Measurements from ENCODE around the gene DAAM1.

Gene DAAM1

DNA sequence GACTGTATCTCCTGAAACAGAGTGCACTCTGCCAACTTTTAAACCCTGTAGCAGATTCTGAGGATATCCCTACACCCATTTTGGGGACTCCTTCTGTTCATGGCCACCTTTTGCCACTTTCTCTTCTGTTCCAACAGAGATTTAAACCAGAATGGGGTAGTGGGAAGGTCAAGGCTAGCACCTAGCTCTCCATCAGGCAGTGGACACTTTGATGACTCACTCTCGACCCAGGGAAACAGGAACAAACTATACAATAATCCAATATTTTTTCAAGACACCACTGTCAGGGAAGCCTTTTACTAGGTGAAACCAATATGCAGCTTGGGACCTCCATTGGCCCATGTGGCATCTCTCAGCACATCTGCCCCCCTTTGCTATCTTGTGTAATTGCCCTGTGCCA is 103.6 kb downstream of the DAAM1 start:
- DNase-seq (ENCODE audit: low read depth) = no peak

DNA sequence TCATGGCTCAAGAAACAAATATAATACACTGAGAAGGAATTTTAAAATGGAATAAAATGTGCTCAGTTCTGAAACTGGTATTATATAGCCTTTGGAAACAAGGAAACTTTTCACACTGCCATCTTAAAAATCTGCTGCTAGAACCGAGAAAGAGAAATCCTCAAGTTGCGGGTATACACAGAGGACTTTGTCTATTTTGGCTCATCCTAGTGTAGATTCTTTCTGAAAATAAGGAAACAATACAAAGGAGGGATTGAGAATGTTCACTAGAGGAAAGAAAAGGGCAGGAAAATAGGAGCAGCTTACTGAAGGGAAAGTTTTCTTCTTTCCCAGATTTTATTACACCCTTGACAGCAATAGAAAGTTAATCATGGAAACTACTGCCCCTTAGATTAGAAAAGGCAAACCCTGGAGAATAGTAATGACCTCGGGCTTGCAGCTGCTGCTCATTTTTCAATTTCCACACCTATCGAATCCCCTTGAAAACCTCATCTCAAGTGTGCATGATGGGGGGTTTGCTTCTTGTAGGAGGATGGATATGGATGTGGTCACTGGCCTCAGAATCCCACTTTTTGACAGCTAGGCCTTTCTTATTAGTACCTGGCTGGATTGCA is 104.6 kb downstream of the DAAM1 start:
- no peak for DNase-seq (ENCODE audit: low read depth)

DNA sequence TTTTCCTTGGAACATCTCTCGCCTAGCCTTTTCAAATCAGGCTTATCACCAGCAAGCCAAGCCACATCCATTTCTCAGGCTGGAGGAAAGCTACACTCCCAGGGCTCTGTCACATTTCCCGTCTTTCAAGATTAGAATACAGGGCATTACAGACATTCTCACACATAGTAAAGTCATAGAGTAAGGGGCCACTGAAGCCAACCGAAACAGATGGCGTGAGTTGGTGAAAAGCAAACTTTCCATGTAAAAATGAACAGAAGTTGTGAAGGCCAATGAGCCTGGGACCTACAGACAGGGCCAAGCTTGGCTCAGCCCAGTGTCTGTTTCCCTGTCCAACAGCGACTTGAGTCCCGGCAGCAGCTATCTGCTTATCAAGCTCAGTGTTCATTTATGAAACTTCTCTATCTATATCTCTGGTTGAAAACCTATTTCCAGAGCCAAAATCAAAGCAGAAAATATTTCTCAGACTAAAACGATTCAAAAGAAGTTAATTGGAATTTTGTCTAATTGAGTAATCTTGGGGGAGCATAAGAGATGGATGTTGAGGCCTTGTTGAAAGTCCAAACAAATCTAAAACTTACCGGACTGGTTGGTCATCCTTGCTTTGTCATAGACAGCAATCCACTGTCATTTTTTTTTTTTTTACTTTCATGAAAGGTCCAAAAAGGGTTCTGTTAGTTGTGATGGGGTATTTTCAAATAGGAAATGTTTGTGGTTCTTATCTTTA is 105.6 kb downstream of the DAAM1 start:
- DNase-seq (ENCODE audit: low read depth) = no peak

DNA sequence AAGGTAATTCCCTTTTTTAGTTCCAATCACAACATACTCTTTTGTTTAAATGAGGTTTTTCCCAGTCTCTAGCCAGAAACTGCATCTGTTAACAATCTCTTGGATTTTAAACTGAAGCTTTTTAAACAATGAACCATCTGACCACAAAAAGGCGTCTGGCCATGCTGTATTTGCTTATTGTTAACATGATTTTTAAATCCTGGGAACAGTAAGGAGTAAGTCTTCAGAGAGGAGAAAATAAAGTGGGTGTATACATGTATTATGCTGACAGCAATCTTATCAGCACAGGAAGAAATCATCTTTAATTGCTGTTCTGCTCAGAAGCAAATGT is 106.2 kb downstream of the DAAM1 start:
- no peak for DNase-seq (ENCODE audit: low read depth)

DNA sequence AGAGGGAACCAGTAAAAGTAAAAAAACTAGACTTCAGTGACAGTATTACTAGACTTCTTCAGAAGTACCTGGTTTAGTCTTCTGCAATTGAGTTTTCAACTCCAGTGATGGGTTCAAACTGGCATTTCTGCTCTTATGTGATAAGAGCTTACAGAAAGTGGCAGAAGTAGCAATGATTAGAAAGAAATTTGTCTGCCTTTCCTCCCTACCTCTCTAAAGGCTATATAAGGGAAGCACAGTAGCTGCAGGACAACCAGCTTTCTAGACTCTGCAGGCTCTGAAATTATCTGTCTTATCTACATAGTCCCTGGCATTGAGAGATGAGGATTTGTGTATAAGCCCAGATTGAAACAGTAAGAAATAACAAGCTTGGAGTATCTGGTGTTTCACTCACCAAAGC is 107.5 kb downstream of the DAAM1 start:
- DNase-seq (ENCODE audit: low read depth) = no peak

DNA sequence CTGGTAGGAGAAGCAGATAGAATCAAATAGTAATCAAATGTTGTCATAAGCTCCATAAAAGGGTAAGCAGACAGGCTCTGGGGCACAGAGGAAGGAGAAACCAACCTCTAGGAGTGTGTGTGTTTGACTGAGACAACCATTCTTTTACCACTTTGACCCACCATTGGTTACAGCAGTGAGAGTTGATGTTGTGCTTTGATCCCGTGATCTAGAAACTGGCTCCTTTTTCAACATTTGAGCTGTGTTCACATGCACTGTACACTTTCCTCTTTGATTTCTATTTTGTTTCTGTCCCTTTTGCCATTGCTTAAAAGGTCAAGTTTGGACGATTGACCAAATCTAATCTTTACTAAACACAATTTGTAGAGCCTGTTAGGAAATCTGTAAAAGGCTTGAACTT is 108.0 kb downstream of the DAAM1 start:
- DNase-seq (ENCODE audit: low read depth) = no peak

DNA sequence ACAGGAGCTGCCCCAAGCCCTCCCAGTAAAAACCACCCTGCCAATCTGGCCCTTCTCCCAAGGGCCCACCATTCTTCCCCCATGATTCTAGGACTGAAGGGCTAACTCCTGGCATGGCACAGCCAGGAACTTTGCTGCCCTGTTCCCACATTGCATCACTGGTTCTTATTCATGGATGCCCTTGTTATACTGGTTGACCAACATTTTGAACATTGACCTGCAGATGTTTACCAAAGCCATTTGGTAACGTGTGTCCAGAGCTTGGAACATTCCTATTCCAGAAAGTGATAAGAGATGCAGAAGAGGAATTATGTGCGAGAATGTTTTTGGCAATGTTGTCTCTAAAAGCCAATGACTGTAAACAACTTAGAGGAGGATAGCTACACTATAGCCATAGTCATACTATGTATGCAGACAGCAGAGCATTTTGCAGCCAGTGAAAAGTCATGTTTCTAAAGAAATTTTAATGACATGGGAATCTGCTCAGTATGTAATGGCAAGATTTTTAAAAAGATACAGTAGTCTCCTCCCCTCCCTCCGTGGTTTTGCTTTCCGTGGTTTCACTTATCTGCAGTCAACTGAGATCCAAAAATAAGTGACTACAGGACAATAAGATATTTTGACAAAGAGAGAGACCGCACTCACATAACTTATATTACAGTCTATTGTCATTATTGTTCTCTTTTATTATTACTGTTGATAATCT is 108.8 kb downstream of the DAAM1 start:
- no peak for DNase-seq (ENCODE audit: low read depth)

DNA sequence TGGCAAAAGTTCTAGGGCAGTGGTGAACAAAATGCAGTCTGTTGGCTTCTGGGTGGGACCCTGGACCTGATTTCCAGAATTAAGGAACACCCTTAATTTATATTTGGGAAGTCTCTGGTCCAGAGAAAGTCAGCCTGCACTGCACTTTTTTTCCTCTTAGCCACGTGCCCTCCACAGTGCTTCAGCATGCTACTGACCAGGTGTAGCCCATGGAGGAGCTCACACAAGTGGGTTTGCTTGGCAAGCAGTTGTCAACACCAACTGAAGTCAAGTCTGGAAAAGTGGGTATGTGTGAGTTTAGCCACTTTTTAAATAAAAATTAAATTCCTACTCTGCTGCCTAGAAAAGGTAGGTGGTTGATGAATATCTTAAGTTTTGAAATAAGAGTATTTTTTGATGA is 111.3 kb downstream of the DAAM1 start:
- DNase-seq (ENCODE audit: low read depth) = no peak

DNA sequence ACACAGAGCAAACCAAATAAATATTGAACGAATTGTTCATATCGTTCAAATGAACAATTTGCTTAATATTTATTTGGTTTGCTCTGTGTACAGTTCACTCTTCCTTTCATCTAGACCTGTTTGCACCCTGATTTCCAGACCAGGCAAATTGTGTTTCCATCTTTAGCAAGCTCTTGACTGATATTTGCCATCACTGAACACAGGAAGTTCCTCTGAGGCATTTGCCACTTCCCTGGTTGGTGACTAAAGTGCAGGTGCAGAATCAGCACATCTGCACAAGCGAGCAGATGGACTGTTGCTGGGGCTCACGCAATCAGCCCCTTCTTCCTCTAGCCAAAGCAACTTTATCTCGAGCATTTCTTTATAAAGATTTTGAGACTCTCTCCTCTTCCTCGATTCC is 112.9 kb downstream of the DAAM1 start:
- no peak for DNase-seq (ENCODE audit: low read depth)

DNA sequence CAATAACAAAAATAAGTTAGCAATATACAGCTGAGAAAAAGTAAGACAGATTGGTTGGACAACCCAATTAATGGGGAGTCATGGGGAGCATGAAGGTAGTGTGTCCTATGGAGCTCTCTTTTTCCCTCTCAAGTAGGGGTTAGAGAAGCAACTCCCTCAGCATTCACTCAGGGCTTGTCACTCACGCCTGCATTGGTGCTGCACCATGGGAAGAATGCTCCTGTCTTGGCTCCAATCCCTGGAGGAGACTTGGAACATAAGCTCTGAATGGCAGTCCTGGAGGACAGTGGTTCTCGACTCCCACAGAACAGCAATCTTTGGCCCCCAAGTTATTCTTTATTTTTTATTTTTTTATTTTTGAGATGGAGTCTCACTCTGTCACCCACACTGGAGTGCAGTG is 113.8 kb downstream of the DAAM1 start:
- DNase-seq (ENCODE audit: low read depth) = no peak

DNA sequence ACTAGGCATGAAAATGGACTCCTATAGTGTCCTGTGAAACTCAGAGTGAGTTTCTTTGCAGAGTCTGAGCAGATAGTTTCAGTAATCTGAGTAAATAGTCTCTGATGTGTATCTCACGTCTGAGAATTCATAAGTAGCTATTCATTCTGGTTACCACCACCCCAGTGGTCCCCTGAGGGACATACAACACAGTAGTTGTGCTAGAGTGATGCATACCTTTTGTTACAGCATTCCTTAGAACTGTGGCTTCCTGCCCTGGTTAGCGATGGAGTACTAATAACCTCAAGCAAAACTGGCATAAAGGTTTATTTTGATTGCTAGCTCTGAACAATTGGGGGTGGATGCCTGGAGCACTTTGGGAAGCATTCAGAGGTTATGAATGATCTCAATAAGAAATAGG is 114.7 kb downstream of the DAAM1 start:
- DNase-seq (ENCODE audit: low read depth) = peak; percentile 40

DNA sequence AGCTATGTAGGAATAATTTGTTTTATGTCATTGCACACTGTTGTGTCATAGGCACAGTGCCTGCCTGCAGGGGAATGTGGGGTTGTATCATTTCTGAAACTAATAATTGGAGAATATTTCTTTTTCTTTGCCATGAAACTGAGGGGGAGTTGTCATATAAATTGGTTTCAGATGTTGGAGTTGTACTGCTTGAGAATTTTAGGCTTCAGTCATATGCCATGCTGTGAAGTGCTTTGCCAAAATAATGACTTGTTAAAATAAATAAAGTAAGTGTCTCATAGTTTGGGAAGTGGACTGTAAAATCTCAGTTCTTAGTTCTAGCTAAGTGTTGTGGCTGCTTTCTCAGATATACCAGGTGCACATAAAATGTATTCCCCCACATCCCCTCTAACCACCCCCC is 116.8 kb downstream of the DAAM1 start:
- no peak for DNase-seq (ENCODE audit: low read depth)

DNA sequence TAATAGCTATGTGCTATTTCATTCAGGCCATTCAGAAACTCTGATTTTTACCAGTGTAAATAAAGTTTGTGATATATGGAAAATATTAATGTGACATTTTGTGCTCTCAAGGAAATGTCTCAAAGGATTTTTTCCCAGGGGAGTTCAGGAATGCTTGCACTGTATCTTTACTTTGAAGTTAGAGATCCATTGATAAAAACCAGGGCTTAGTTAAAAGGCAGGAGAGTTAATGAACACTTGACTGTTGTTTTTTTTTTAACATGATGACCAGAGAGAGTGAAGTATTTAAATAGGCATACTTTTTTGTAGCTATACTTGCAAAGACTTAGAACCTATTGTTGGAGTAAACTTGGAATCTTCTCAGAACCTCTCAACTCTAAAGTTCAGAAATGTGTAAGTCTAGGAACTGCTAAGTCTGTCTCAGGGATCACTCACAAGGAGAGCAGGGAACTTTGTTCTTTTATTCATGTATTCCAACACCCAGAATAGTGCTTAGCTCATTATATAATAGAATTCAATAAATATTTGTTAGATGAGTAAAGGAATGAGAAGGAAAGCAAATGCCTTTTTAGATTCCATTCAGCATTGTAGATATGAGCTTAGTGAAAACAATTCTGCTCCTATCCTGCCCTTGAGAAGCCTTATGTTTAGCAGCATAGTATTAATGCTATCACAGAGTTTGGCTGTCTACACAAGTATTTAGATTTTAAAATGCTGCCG is 117.5 kb downstream of the DAAM1 start:
- no peak for DNase-seq (ENCODE audit: low read depth)

DNA sequence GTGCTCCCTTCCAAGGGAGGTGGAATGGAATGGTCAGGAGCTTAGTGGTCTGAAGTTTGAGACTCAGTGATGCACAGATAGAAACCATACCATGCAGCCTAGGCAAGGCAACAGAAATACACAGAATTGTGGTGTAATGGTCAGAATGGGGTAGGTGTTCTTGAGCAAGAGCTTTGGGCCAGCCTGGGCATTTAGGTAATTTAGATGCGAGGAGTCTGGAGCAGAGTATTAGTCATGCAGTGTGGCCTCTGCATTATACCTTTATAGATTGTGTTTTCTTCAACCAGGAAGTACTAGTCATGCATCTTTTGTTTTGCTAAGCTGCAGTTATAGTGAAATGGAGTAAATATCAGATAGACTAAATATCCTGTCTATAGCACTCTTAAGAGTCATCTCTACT is 118.3 kb downstream of the DAAM1 start:
- DNase-seq (ENCODE audit: low read depth) = peak; percentile 76

DNA sequence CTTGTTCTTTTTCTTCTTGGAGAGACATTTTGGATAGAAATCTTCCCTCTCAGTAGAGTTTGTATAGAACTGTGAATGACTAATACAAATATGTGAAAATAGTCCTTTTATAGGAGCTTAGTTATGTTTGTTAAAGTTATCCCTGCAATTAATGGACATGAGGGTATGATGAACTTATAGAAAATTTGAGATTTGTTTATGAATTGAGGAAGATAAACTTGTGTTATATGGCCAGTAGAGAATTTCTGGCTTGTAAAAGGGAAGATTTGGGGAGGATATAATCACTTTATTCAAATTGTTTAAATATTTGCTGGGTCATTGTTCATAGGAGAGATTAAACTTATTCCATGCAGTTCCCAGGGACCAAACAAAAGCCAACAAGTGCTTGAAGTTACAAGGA is 119.6 kb downstream of the DAAM1 start:
- DNase-seq (ENCODE audit: low read depth) = no peak

DNA sequence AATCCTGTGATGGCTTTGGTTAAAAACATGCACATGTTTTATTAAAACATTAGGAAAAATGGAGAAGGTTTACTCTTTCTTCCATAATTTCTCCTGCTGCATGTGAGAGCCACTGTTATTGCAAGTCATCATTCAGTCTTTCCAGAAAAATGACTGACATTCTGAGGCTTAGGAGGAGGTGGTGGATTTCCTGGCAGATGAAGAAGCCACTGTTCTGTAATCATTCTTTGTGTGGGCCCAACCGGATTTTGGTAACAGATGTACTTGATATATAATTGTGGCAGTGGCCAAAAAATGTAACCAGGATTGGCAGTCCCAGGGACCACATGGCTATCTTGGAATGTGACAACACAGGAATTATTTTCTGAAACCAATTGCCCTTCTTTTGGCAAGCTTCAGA is 120.2 kb downstream of the DAAM1 start:
- no peak for DNase-seq (ENCODE audit: low read depth)

DNA sequence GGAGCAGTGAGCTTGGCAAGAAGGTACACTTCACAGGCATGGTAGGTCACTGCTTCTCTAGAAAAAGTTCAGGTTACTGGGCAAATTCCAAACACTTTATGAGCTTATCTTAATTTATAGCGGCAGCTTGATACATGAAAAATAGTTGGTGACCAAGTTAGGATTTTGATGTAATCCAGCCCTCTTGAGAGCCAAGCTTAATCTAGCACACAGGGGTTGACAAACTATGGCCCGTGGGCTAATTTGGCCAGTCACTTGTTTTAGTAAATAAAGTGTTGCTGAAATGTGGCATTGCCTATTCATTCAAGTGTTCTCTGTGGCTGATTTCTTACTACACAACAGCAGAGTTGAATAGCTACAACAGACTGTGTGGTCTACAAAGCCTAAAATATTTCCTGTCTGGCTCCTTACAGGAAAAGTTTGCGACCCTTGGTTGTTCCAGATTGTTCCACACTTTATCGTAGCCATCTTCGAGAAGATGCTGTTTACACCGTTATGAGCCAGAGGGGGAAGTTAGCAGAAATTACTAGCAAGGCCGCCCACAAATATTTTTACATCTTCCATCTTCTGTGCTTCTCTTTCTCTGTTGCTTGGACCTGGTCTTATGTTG is 120.9 kb downstream of the DAAM1 start:
- DNase-seq (ENCODE audit: low read depth) = no peak

DNA sequence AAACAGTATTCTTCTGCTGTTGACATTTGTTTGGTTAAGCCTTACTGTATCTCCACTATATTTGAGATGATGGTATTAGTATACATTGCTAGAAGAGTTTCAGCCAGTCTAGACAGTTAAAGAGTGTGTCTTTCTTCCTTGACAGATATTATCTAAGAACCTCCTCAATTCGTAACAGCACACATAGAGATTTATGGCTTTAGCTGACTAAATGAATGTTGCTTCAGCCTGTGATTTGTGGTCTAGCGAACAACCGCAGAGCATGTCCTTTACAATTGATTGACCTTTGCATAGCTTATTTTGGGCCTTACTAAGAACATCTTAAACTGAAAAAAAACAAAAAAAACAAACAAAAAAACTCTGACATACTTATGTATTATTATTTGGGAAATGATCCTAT is 122.2 kb downstream of the DAAM1 start:
- DNase-seq (ENCODE audit: low read depth) = no peak

DNA sequence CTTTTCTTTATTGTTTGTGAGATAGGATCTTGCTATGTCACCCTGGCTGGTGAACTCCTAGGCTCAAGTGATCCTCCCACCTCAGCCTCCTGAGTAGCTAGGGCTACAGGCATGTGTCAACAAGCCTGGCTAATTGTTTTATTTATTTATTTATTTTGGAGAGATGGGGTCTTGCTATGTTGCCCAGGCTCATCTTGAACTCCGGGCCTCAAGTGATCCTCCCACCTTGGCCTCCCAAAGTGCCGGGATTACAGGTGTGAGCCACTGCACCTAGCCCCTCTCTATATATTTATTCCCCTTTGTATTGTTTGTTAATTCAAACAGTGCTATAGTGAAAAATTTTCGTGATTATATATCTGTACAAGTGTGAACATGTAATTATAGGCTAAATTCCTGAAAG is 123.3 kb downstream of the DAAM1 start:
- no peak for DNase-seq (ENCODE audit: low read depth)

DNA sequence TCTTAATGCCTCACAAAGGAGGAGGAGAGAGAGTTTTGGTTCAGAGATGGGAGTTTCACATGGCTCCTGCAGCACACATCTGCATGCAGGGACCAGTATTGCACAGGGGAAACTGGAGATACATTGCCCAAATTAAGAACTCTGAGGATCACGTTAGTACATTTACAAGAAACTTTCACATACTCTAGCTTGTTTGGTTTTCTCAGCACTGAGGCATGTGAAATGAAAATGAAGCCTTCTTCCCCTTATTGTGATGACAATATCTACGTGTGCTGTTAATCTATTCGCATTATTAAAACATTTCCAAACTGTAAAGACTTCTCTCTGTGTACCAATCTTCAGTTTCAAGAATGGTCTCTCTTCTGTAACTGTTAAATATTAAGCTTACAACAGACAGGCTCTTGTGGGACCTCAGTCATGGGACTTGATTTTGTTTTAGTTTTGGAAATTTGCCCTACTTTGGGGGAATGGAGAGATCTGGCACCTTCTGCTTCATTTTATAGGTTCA is 124.7 kb downstream of the DAAM1 start:
- no peak for DNase-seq (ENCODE audit: low read depth)

DNA sequence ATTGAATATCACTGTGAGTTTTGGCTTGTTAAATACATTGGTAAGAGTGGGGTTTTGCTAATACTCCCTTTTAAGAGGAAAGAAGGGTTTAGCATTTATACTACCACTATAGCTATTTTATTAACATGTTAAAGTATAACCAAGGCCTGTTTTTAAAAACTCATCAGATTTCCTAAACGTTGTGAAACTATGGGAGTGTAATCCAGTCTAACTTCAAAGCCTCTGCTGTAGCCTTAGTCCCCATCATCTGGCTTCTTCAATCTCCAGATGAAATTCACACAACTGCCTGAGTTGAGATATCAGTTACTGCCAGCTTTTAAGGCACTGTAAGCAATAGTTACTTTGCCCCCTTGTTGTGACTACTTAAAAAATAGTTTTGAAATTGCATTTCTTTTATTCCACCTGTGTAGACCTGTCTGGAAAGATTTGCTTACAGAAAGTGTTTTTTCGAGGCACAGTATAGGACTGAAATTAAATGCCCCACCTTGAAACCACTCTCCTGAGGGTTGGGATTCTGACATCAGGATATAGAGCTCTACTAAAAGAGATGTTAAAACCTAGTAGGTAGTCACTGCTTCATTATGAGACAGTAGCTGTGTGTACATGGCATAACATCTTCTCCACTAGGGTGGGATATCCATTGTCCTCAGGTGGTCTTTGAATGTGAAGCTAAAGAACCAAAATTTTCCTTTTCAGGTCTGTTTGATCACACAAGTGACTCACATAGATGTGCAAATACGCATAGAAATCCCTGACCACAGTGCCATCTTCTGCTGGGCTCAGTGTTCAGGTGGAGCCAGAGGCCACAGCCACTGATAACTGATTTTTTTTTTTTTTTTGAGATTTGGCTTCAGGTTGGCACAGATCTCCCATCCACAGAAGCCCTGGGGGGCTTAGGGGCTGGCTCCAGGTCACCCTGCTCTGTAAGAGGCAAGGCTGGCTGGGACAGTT is 125.5 kb downstream of the DAAM1 start:
- no peak for DNase-seq (ENCODE audit: low read depth)
